ENCODE measurements around the gene TSN.
A peak's percentile ranks its signal among the peaks of the same experiment; 100 is the strongest.

The TSN gene

GRCh38 chr2:121748202-121748601, 7.2 kb upstream of the TSN start:
- DNase-seq = peak; percentile 54

GRCh38 chr2:121754851-121755236, 607 bp upstream of the TSN start:
- no peak for DNase-seq

GRCh38 chr2:121764681-121765228, 9.3 kb downstream of the TSN start:
- DNase-seq = no peak

GRCh38 chr2:121766624-121767023, 11.2 kb downstream of the TSN start:
- DNase-seq = no peak

GRCh38 chr2:121768143-121768755, 12.8 kb downstream of the TSN start:
- no peak for DNase-seq

- DNase-seq = no peak
Observed at GRCh38 chr2:121771976-121772742, 16.7 kb downstream of the TSN start.

- no peak for DNase-seq
Observed at GRCh38 chr2:121774235-121774634, 18.8 kb downstream of the TSN start.

- DNase-seq = no peak
Observed at GRCh38 chr2:121776361-121776760, 20.9 kb downstream of the TSN start.

- no peak for DNase-seq
Observed at GRCh38 chr2:121776885-121777698, 21.6 kb downstream of the TSN start.

- DNase-seq = no peak
Observed at GRCh38 chr2:121777699-121778058, 22.2 kb downstream of the TSN start.

GRCh38 chr2:121778741-121779487, 23.5 kb downstream of the TSN start:
- no peak for DNase-seq

GRCh38 chr2:121783180-121783579, 27.7 kb downstream of the TSN start:
- DNase-seq = no peak

GRCh38 chr2:121788685-121789084, 33.2 kb downstream of the TSN start:
- no peak for DNase-seq

GRCh38 chr2:121790276-121790956, 35.0 kb downstream of the TSN start:
- no peak for DNase-seq

- DNase-seq = no peak
Observed at GRCh38 chr2:121791290-121791689, 35.8 kb downstream of the TSN start.

- DNase-seq = no peak
Observed at GRCh38 chr2:121791801-121792221, 36.4 kb downstream of the TSN start.

GRCh38 chr2:121793816-121794215, 38.4 kb downstream of the TSN start:
- no peak for DNase-seq

GRCh38 chr2:121794233-121794632, 38.8 kb downstream of the TSN start:
- no peak for DNase-seq

- DNase-seq = no peak
Observed at GRCh38 chr2:121796239-121796638, 40.8 kb downstream of the TSN start.

- DNase-seq = no peak
Observed at GRCh38 chr2:121798617-121799016, 43.2 kb downstream of the TSN start.

GRCh38 chr2:121801916-121802315, 46.5 kb downstream of the TSN start:
- DNase-seq = no peak

GRCh38 chr2:121803503-121803902, 48.1 kb downstream of the TSN start:
- no peak for DNase-seq
